Measurements from ENCODE around the gene FKBP6.
"Not testable (repeated sequence)": the region's sequence is repeated elsewhere in the genome, so short reads cannot be mapped to it uniquely, and the experiment has no call there.

FKBP6 gene

GRCh38 chr7:73324081-73324845 lies 3.7 kb upstream of the FKBP6 start:
- FAIRE-seq, result not testable (repeated sequence)

GRCh38 chr7:73325424-73325823 lies 2.5 kb upstream of the FKBP6 start:
- not testable (repeated sequence) for FAIRE-seq

- not testable (repeated sequence) for FAIRE-seq
Measured at GRCh38 chr7:73327449-73327848, 512 bp upstream of the FKBP6 start.

GRCh38 chr7:73328696-73329095 lies 735 bp downstream of the FKBP6 start:
- no peak for FAIRE-seq

- FAIRE-seq, result no peak
Measured at GRCh38 chr7:73329861-73330581, 2.1 kb downstream of the FKBP6 start.

- no peak for FAIRE-seq
Measured at GRCh38 chr7:73330772-73331171, 2.8 kb downstream of the FKBP6 start.

GRCh38 chr7:73332447-73332846 lies 4.5 kb downstream of the FKBP6 start:
- FAIRE-seq, result no peak

GRCh38 chr7:73338321-73338720 lies 10.4 kb downstream of the FKBP6 start:
- no peak for FAIRE-seq

- FAIRE-seq, result no peak
Measured at GRCh38 chr7:73340514-73340913, 12.6 kb downstream of the FKBP6 start.

GRCh38 chr7:73341877-73342276 lies 13.9 kb downstream of the FKBP6 start:
- FAIRE-seq, result no peak

- no peak for FAIRE-seq
Measured at GRCh38 chr7:73342645-73343044, 14.7 kb downstream of the FKBP6 start.

GRCh38 chr7:73343671-73344380 lies 15.9 kb downstream of the FKBP6 start:
- FAIRE-seq, result no peak

GRCh38 chr7:73345538-73345937 lies 17.6 kb downstream of the FKBP6 start:
- FAIRE-seq, result no peak

- FAIRE-seq, result no peak
Measured at GRCh38 chr7:73345951-73346350, 18.0 kb downstream of the FKBP6 start.

- no peak for FAIRE-seq
Measured at GRCh38 chr7:73349763-73350162, 21.8 kb downstream of the FKBP6 start.

GRCh38 chr7:73350306-73351068 lies 22.5 kb downstream of the FKBP6 start:
- no peak for FAIRE-seq

GRCh38 chr7:73351447-73352167 lies 23.6 kb downstream of the FKBP6 start:
- no peak for FAIRE-seq

- no peak for FAIRE-seq
Measured at GRCh38 chr7:73352784-73353183, 24.8 kb downstream of the FKBP6 start.

GRCh38 chr7:73353243-73353642 lies 25.3 kb downstream of the FKBP6 start:
- no peak for FAIRE-seq

- no peak for FAIRE-seq
Measured at GRCh38 chr7:73354196-73354595, 26.2 kb downstream of the FKBP6 start.

- FAIRE-seq, result no peak
Measured at GRCh38 chr7:73354821-73355220, 26.9 kb downstream of the FKBP6 start.

GRCh38 chr7:73356159-73356558 lies 28.2 kb downstream of the FKBP6 start:
- no peak for FAIRE-seq
